Occipital lobe (tissue), 3 donors: ENCODE data around the gene TIMM8B. TPM values are rescaled to one million over a fixed set of nuclear protein-coding genes. Genes with fewer than 3 reads are reported as not detected.
"Not testable (repeated sequence)": the region's sequence is repeated elsewhere in the genome, so short reads cannot be mapped to it uniquely, and the experiment has no call there.

Experiments
- DNase-seq: peaks from one replicate; lab custom pipeline; 2025; lab: John Stamatoyannopoulos, UW
- small RNA-seq: library from RNA; depleted of rRNA; stranded (forward); fragments of <200 nt; gene quantifications from one replicate; pipeline ENCODE3, GENCODE V24; 2014
- total RNA-seq: library from RNA; depleted of rRNA; stranded (reverse); fragments of >200 nt; gene quantifications from one replicate; pipeline ENCODE4 v1.2.3, GENCODE V29; 2014

TIMM8B gene
- total RNA-seq, 1 donor from 2014 or later: 57.4 TPM

DNA sequence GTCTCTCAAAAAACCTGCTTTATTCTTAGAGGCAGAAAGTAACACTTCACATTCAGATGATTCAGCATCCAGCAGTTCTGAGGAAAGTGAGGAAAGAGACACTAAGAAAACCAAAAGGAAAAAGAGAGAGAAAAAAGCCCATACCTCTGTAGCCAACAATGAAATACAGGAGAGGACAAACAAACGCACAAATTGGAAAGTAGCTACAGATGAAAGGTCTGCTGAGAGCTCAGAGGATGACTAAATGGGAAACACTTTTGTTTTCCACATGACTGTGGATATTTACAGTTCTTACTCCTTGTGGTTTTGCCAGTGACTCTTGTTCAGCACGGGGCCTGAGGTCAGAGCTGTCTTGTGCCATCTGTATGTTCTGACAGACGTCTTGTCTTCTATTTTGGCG lies 3.8 kb downstream of the TIMM8B start:
- DNase-seq: no peak

GRCh38 chr11:112073941-112074811 lies 12.4 kb downstream of the TIMM8B start, which contains the start of the genes NKAPD1 and PIH1D2:
NKAPD1 (plus strand) TSS chr11:112074299; CDS start chr11:112075575, 1,276 bp downstream.
PIH1D2 (minus strand) TSS chr11:112074017; CDS start chr11:112073174, 843 bp downstream.
- peak; percentile 84 for DNase-seq

DNA sequence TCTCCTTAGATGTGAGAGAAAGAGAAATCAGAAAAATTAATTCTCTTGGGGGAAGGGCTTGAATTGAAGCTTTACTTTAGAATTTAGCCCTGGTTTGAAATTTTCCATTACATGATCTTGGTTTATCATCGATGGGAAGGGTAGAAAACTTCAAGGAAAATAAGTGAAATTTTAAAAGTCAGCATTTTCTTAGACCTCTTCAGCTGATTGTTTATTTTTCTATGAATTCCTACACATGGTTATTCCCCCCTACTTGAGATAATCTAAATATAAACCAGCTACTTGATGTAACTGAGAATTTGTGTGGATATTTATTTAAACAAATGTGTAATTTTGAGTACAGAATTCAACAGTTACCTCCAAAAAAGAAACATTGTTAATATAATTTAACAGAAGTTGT lies 23.6 kb downstream of the TIMM8B start:
- DNase-seq: no peak

GRCh38 chr11:112058103-112058502 lies 28.5 kb downstream of the TIMM8B start:
- DNase-seq: no peak

DNA sequence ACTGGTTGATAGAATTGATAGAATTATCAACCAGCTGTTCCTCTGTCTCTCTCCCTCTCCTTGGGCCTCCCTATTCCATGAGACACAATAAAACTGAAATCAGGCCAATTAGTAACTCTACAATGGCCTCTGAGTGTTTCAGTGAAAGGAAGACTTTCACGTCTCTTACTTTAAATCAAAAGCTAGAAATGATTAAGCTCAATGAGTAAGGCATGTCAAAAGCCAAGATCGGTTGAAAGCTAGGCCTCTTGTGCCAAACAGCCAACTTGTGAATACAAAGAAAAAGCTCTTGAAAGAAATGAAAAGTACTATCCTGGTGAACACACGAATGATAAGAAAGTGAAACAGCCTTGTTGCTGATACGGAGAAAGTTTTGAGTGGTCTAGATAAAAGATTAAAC lies 29.4 kb downstream of the TIMM8B start:
- no peak for DNase-seq

- DNase-seq: no peak
Measured at GRCh38 chr11:112051768-112052167, 34.8 kb downstream of the TIMM8B start.

- no peak for DNase-seq
Measured at GRCh38 chr11:112050721-112051120, 35.8 kb downstream of the TIMM8B start.

DNA sequence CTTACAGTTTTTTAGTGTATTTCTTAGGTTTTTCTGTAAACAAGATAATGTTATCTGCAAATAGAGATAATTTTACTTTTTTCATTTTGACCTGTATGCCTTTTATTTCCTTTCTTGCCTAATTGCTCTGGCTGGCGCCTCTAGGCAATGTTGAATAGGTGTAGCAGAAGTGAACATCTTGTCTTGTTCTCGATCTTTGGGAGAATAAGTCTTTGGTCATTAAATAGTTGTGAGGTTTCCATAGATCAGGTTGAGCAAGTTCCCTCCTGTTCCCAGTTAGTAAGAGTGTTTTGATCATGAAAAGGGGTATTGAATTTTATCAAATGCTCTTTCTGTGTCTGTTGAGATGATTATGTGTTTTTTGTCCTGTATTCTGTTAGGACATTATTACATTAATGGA lies 36.8 kb downstream of the TIMM8B start:
- DNase-seq: no peak

DNA sequence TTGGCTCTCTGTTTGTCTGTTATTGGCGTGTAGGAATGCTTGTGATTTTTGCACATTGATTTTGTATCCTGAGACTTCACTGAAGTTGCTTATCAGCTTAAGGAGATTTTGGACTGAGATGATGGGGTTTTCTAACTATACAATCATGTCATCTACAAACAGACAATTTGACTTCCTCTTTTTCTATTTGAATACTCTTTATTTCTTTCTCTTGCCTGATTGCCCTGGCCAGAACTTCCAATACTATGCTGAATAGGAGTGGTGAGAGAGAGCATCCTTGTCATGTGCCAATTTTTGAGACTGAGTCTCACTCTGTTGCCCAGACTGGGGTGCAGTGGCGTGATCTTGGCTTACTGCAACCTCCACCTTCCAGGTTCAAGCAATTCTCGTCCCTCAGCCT lies 38.3 kb downstream of the TIMM8B start:
- DNase-seq: not testable (repeated sequence)

- not testable (repeated sequence) for DNase-seq
Measured at GRCh38 chr11:112046647-112047046, 39.9 kb downstream of the TIMM8B start.

DNA sequence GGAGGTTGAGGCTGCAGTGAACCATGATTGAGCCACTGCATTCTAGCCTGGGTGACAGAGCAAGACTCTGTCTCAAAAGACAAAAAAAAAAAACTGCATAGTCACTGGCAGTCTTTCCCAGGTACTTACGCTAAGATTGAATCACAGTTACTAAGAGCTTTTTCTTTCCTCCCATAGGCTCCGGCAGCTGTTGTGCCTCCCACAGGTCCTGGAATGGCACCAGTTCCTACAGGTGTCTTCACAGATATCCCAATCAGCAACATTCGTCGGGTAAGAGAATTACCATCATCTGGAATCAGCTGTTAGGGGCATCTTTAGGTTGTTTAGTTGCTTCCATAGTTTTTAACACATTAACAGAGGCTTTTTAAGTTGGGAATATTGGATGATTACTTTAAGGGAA lies 41.6 kb downstream of the TIMM8B start:
- DNase-seq: no peak

DNA sequence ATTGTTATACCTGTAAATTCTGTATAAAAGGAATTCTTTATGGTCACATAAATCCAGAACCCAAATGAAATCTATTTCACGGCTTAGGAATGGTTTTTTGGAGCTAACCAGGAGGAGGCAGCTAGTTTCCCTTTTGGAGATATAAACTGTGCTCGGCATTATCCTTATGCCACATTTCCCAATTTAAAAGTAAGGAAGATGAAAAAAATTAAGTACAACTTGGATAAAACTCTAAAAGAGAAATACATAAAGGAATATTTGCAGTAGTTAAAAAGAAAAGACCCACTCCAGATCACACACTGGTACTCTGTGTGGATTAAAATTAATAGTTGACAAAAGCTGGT lies 43.6 kb downstream of the TIMM8B start:
- DNase-seq: no peak

- DNase-seq: no peak
Measured at GRCh38 chr11:112042161-112042960, 44.2 kb downstream of the TIMM8B start.

DNA sequence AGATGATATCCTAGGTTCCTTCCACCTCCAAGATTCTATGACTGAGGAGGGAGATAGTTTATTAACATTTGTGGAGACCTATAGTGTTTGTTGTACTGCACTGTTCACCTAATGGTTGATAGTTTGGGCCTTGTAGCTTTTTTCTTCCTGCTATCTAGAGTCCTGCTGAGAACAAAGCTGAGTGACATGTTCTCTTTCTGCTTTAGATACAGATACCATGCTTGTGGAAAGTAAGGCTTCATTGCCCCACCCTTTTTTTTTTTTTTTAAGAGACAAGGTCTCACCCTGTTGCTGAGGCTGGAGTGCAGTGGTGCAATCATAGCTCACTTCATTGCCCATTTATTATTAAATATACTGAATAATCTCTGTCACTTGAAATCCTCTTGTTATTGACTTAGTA lies 49.0 kb downstream of the TIMM8B start:
- no peak for DNase-seq

Small RNA genes lying within 50 kb of the gene (small RNA-seq; reads per million reads assigned to genes)
- gene AP000907.3: not detected

Other genes with a start within 250 kb of the TIMM8B start
- gene ALG9, start 215.2 kb downstream of the TIMM8B start, total RNA-seq: 95.6 TPM
- 12.8 TPM for gene FDXACB1, start 207.6 kb downstream of the TIMM8B start, total RNA-seq
- 6.9 TPM for gene CFAP68, start 207.2 kb downstream of the TIMM8B start, total RNA-seq
- gene CRYAB, start 175.0 kb downstream of the TIMM8B start, total RNA-seq: 10.3 TPM
- 0.31 TPM for gene HSPB2, start 174.0 kb downstream of the TIMM8B start, total RNA-seq
- not detected for gene C11orf52, start 167.8 kb downstream of the TIMM8B start, total RNA-seq
- gene DIXDC1, start 149.4 kb downstream of the TIMM8B start, total RNA-seq: 78.5 TPM
- 46.5 TPM for gene DLAT, start 61.3 kb downstream of the TIMM8B start, total RNA-seq
- gene PIH1D2, start 12.7 kb downstream of the TIMM8B start, total RNA-seq: 2.0 TPM
- gene NKAPD1, start 12.5 kb downstream of the TIMM8B start, total RNA-seq: 52.6 TPM
- 73.6 TPM for gene SDHD, start 117 bp upstream of the TIMM8B start, total RNA-seq
- gene IL18, start 77.3 kb upstream of the TIMM8B start, total RNA-seq: 2.0 TPM
- not detected for gene TEX12, start 80.6 kb upstream of the TIMM8B start, total RNA-seq
- gene BCO2, start 88.8 kb upstream of the TIMM8B start, total RNA-seq: 2.8 TPM
- gene PTS, start 139.7 kb upstream of the TIMM8B start, total RNA-seq: 28.2 TPM
- not detected for gene PLET1, start 174.1 kb upstream of the TIMM8B start, total RNA-seq